DND-41 (cell line): Measurements from ENCODE around the gene CRTAP.
A peak's percentile ranks its signal among the peaks of the same experiment; 100 is the strongest.
"Not testable (repeated sequence)": the region's sequence is repeated elsewhere in the genome, so short reads cannot be mapped to it uniquely, and the experiment has no call there.

ENCODE experiments used
- ATAC-seq: fragments of 200-7000 bp; cut with Tn5 transposase; 3 replicates; pipeline ENCODE4 v1.9.1; 2021; ENCODE audit warnings: low read depth; ENCODE audit not compliant: insufficient read depth
- DNase-seq: peaks from one replicate; pipeline ENCODE4 v3.0.0-alpha.2; 2020
- H2AFZ ChIP-seq: 2 replicates; pipeline ENCODE4 v1.6.0; 2012; ENCODE audit warnings: low read depth, low read length
- H3K27ac ChIP-seq: 2 replicates; pipeline ENCODE4 v1.5.1; 2012; ENCODE audit warnings: low read length, inconsistent platforms
- H3K27me3 ChIP-seq: fragments of 200-600 bp; sonication (generic); 2 replicates; pipeline ENCODE4 v1.6.0; 2012; ENCODE audit warnings: low read length, mild to moderate bottlenecking, inconsistent platforms; ENCODE audit not compliant: insufficient read depth, poor library complexity
- H3K36me3 ChIP-seq: 2 replicates; pipeline ENCODE4 v1.5.1; 2012; ENCODE audit warnings: low read length, inconsistent platforms; ENCODE audit not compliant: insufficient read depth
- H3K4me1 ChIP-seq: 2 replicates; pipeline ENCODE4 v1.5.1; 2012; ENCODE audit warnings: mild to moderate bottlenecking, low read length; ENCODE audit not compliant: insufficient read depth
- H3K4me2 ChIP-seq: 2 replicates; pipeline ENCODE4 v1.6.0; 2012; ENCODE audit warnings: mild to moderate bottlenecking, moderate library complexity, low read length, inconsistent platforms; ENCODE audit not compliant: insufficient read depth
- H3K4me3 ChIP-seq, 2 experiments: fragments of 200-600 bp in 1 of 2; shearing (Covaris generic) in 1 of 2; 2 replicates each; pipeline ENCODE4 v1.5.1; 2012 to 2016; ENCODE audit warnings: inconsistent platforms in 2 of 2, low read length in 2 of 2, mild to moderate bottlenecking in 2 of 2, low read depth in 1 of 2, moderate library complexity in 1 of 2
- H3K79me2 ChIP-seq: 2 replicates; pipeline ENCODE4 v1.6.0; 2012; ENCODE audit warnings: low read length, inconsistent platforms; ENCODE audit not compliant: insufficient read depth
- H3K9ac ChIP-seq: 2 replicates; pipeline ENCODE4 v1.6.0; 2012; ENCODE audit warnings: low read depth, mild to moderate bottlenecking, inconsistent platforms, low read length, moderate library complexity
- H3K9me3 ChIP-seq: 2 replicates; pipeline ENCODE4 v1.5.1; 2012; ENCODE audit warnings: low read length, moderate library complexity, mild to moderate bottlenecking, inconsistent platforms; ENCODE audit not compliant: insufficient read depth, severe bottlenecking
- H4K20me1 ChIP-seq: 2 replicates; pipeline ENCODE4 v1.6.0; 2012; ENCODE audit warnings: low read length; ENCODE audit not compliant: insufficient read depth
- CTCF ChIP-seq: IDR thresholded peaks from 2 replicates; pipeline ENCODE4 v1.5.1; 2012; ENCODE audit warnings: borderline replicate concordance, low read length, moderate library complexity, mild to moderate bottlenecking; ENCODE audit not compliant: poor library complexity, severe bottlenecking; ENCODE audit errors: extremely low read depth
- EZH2 ChIP-seq: IDR thresholded peaks from 3 replicates; pipeline ENCODE4 v1.6.1; 2012; ENCODE audit warnings: borderline replicate concordance, low read depth, mild to moderate bottlenecking, moderate library complexity, low read length, inconsistent platforms; ENCODE audit not compliant: severe bottlenecking

Gene CRTAP

GRCh38 chr3:33132019-33132360 is 18.2 kb downstream of the CRTAP start:
- DNase-seq (no peak), ATAC-seq (0 out of 3 replicates have a peak, but pooled peaks have one; percentile 12)
- Histone ChIP-seq H3K36me3 (peaks cover 79% of the 10 kb centered on the region), H3K27me3 (no peaks in the 10 kb centered on the region), H3K79me2 (no peaks in the 10 kb centered on the region), H2AFZ (no peak overlapping the region), H3K4me3 (no peak overlapping the region), H4K20me1 (peaks cover 8% of the 10 kb centered on the region; the same call in 1 of the 2 replicates), H3K4me1 (no peaks in the 10 kb centered on the region), H3K9me3 (no peaks in the 10 kb centered on the region), H3K4me2 (no peak overlapping the region), H3K27ac (no peak overlapping the region), H3K9ac (no peak overlapping the region)
- TF ChIP-seq EZH2 (no peak), CTCF (no peak)

GRCh38 chr3:33134026-33134625 is 20.3 kb downstream of the CRTAP start:
- Histone ChIP-seq H3K36me3 (peaks cover 79% of the 10 kb centered on the region), H3K9me3 (no peaks in the 10 kb centered on the region), H2AFZ (no peak overlapping the region), H3K79me2 (no peaks in the 10 kb centered on the region), H4K20me1 (peaks cover 8% of the 10 kb centered on the region; the same call in 1 of the 2 replicates), H3K4me3 (no peak overlapping the region), H3K27ac (no peak overlapping the region), H3K9ac (no peak overlapping the region), H3K4me1 (no peaks in the 10 kb centered on the region), H3K4me2 (no peak overlapping the region), H3K27me3 (no peaks in the 10 kb centered on the region)
- ATAC-seq = peak; percentile 79
- no peak for TF ChIP-seq EZH2
- TF ChIP-seq CTCF = no peak
- DNase-seq = no peak

- H3K9ac ChIP-seq = no peak overlapping the region
- no peaks in the 10 kb centered on the region for H3K4me1 ChIP-seq
- no peaks in the 10 kb centered on the region for H3K79me2 ChIP-seq
- H4K20me1 ChIP-seq = no peaks in the 10 kb centered on the region
- no peak overlapping the region for H3K27ac ChIP-seq
- no peak overlapping the region for H3K4me3 ChIP-seq
- no peaks in the 10 kb centered on the region for H3K9me3 ChIP-seq
- TF ChIP-seq EZH2 = no peak
- no peak for TF ChIP-seq CTCF
- no peak overlapping the region for H2AFZ ChIP-seq
- H3K36me3 ChIP-seq = peaks cover 79% of the 10 kb centered on the region
- DNase-seq (no peak), ATAC-seq (no peak)
- no peaks in the 10 kb centered on the region for H3K27me3 ChIP-seq
- no peak overlapping the region for H3K4me2 ChIP-seq
Measured at GRCh38 chr3:33137691-33138090, 23.9 kb downstream of the CRTAP start.

- H4K20me1 ChIP-seq, H3K9me3 ChIP-seq, H3K9ac ChIP-seq, ATAC-seq, H3K4me2 ChIP-seq, H3K27ac ChIP-seq, H3K4me3 ChIP-seq, H2AFZ ChIP-seq, H3K79me2 ChIP-seq, H3K27me3 ChIP-seq, DNase-seq, H3K4me1 ChIP-seq: not testable (repeated sequence)
- H3K36me3 ChIP-seq = peaks cover 81% of the 10 kb centered on the region
Measured at GRCh38 chr3:33139006-33139623, 25.3 kb downstream of the CRTAP start.
